Thoracic aorta (tissue), 2 donors: ENCODE measurements around the gene PLD6. TPM values are rescaled to one million over a fixed set of nuclear protein-coding genes. Genes with fewer than 3 reads are reported as not detected.

ENCODE experiments used
- ATAC-seq: fragments of 150-250 bp; one replicate; pipeline ENCODE4 v1.8.0; 2017; ENCODE audit warnings: low read depth; ENCODE audit not compliant: insufficient number of reproducible peaks, low FRiP score
- DNase-seq: peaks from one replicate; pipeline ENCODE4 v3.0.0-alpha.2; 2020; ENCODE audit warnings: low spot score
- H3K27ac ChIP-seq, 2 donors: fragments of 200-600 bp; sonication (generic); 1 replicate in 1 of 2; 2 replicates in 1 of 2; pipeline ENCODE4 v1.5.1; 2016; ENCODE audit warnings: mild to moderate bottlenecking in 2 of 2, moderate library complexity in 2 of 2
- H3K27me3 ChIP-seq: fragments of 200-600 bp; sonication (generic); replicated peaks from 2 replicates; pipeline ENCODE4 v1.6.0; 2016; ENCODE audit warnings: mild to moderate bottlenecking; ENCODE audit not compliant: insufficient read depth
- H3K36me3 ChIP-seq: fragments of 200-600 bp; sonication (generic); one replicate; pipeline ENCODE4 v1.5.1; 2016
- H3K4me1 ChIP-seq, 2 donors: fragments of 200-600 bp; sonication (generic); 1 replicate in 1 of 2; 2 replicates in 1 of 2; pipeline versions ENCODE4 v1.5.1 to v1.6.0; 2016; ENCODE audit warnings: low read depth in 2 of 2, mild to moderate bottlenecking in 1 of 2; ENCODE audit not compliant: control insufficient read depth in 1 of 2
- H3K4me3 ChIP-seq: fragments of 200-600 bp; sonication (generic); 2 replicates; pipeline ENCODE4 v1.5.1; 2016; ENCODE audit warnings: mild to moderate bottlenecking
- H3K9me3 ChIP-seq: fragments of 200-600 bp; sonication (generic); 2 replicates; pipeline ENCODE4 v1.5.1; 2016
- CTCF ChIP-seq: fragments of 200-600 bp; sonication (generic); IDR thresholded peaks from one replicate; pipeline ENCODE4 v1.5.1; 2019; ENCODE audit warnings: antibody characterized with exemption
- total RNA-seq, 2 donors: library from RNA; depleted of rRNA; stranded (reverse); fragments of >200 nt; gene quantifications; one replicate each; pipeline versions ENCODE4 v1.1.0 to v1.2.3, GENCODE V29; 2016

PLD6 gene
- total RNA-seq, 2 donors from 2014 or later: 0.68 to 5.5 TPM

GRCh38 chr17:17171186-17171585 lies 34.9 kb downstream of the PLD6 start:
- DNase-seq: no peak
- no peaks in the 10 kb centered on the region for H3K27me3 ChIP-seq
- peaks cover 79% of the 10 kb centered on the region for H3K36me3 ChIP-seq

GRCh38 chr17:17170346-17170985 lies 35.7 kb downstream of the PLD6 start:
- no peaks in the 10 kb centered on the region for H3K27me3 ChIP-seq
- H3K4me1 ChIP-seq: no peaks in the 10 kb centered on the region
- no peak for TF ChIP-seq CTCF
- no peak overlapping the region for H3K4me3 ChIP-seq
- DNase-seq (no peak), ATAC-seq (no peak)
- peaks cover 80% of the 10 kb centered on the region for H3K36me3 ChIP-seq
- peak overlapping the region in 1 of 2 donors; percentile 15 for H3K27ac ChIP-seq
- no peaks in the 10 kb centered on the region for H3K9me3 ChIP-seq

More at GRCh38 chr17:17171186-17171585, 34.9 kb downstream of the PLD6 start:
- Histone ChIP-seq H3K27ac (no peak overlapping the region), H3K4me1 (no peaks in the 10 kb centered on the region), H3K4me3 (no peak overlapping the region), H3K9me3 (no peaks in the 10 kb centered on the region)
- TF ChIP-seq CTCF: no peak
- no peak for ATAC-seq

- no peak for TF ChIP-seq CTCF
- Histone ChIP-seq H3K9me3 (no peaks in the 10 kb centered on the region), H3K4me1 (no peaks in the 10 kb centered on the region), H3K36me3 (peaks cover 80% of the 10 kb centered on the region), H3K4me3 (no peak overlapping the region), H3K27ac (no peak overlapping the region), H3K27me3 (no peaks in the 10 kb centered on the region)
- ATAC-seq: no peak
- no peak for DNase-seq
These were observed 36.7 kb downstream of the PLD6 start for GRCh38 chr17:17169396-17169795.

- ATAC-seq: no peak
These were observed 37.7 kb downstream of the PLD6 start for GRCh38 chr17:17168401-17168800.

DNA sequence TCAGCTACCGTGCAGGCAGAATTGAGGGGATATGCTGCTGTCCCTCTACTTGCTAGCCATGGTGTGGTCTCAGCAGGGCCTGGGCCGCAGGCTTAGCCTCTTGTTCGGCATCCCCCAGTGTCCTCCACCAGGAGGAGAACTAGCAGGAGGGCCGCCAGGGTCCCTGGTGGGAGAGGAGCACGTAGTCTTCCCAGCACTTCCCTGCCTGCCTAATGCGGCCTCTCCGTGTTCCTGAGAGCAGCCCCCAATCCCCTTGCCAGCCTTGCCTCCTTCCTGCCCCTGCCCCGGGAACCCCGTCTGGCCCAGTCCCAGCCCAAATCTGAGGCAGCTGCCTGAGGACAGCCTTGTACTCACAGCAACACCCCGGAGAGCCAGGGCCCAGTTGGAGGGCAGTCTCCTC lies 38.1 kb downstream of the PLD6 start:
- H3K27ac ChIP-seq: no peak overlapping the region
- TF ChIP-seq CTCF: no peak
- H3K9me3 ChIP-seq: no peaks in the 10 kb centered on the region
- H3K27me3 ChIP-seq: no peaks in the 10 kb centered on the region
- H3K36me3 ChIP-seq: peaks cover 76% of the 10 kb centered on the region
- DNase-seq: no peak
- no peaks in the 10 kb centered on the region for H3K4me1 ChIP-seq
- no peak overlapping the region for H3K4me3 ChIP-seq
- no peak for ATAC-seq

More at GRCh38 chr17:17168401-17168800, 37.7 kb downstream of the PLD6 start:
- Histone ChIP-seq H3K27ac (no peak overlapping the region), H3K36me3 (peaks cover 79% of the 10 kb centered on the region), H3K27me3 (no peaks in the 10 kb centered on the region), H3K9me3 (no peaks in the 10 kb centered on the region), H3K4me3 (no peak overlapping the region), H3K4me1 (no peaks in the 10 kb centered on the region)
- DNase-seq: no peak
- TF ChIP-seq CTCF: no peak
